Putamen (tissue), 1 donor: ENCODE data around the gene UBTF.
"Not testable (repeated sequence)": the region's sequence is repeated elsewhere in the genome, so short reads cannot be mapped to it uniquely, and the experiment has no call there.

Experiments
- DNase-seq: peaks from one replicate; pipeline ENCODE4 v3.0.0-alpha.2; 2016; ENCODE audit warnings: low spot score

Gene UBTF

DNA sequence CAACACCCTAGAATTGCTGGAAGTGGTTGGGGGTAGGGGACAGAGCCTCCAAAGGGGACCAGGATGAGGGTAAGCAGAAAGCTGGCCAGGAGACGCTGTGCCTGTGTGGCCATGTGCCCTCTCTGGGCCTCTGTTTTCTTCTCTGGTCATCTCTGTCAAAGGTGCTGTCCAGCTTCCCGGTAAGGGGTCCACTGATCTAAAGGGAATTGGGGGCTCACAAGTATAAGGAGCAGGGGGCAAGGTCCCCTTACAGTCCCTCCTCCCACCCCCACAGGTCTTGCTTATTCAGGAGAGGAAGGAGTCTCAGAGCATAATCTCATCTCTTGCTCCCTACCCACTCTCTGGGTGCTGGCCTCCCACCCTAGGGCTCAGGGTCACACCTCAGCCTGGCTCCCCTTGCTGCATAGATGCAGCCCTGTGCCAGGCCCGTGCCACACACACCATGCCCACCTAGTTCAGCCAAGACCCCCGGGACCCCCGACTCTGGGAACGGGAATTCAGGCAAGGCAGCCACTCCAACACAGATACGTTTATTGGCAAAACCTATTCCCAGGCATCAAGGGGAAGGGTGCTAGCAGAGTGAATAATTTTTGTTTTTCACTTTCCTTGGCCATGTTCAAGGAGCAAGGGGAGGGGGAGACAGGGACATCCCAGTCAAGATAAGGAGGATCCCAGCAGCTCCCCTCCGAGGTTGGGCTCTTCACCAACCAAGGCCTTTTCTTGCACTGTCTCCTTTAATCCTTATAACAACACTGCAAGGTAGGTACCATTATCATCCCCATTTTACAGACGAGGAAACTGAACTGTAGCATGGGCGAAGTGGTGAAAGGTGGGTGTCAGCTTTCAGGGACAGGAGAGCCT lies 28.6 kb upstream of the UBTF start:
- no peak for DNase-seq

DNA sequence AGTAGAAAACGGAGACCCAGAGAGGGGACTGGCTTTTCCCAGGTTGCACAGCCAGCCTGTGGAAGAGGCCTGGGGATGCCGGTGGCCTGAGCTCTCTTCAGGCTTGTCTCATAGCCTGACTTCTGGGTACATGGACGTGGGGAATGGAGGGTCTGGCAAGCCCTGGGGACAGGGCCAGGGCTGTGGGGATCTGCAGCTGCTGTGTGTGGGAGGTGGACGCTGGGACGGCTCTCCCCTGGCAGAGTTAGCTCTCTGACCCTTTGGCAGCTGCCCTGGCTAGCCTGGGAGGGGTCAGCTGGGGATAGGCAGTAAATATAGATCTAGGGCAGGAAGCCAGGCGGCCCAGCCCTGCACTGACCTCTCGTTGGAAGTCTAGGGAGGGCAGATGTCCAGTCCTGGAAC lies 28.0 kb upstream of the UBTF start:
- no peak for DNase-seq

DNA sequence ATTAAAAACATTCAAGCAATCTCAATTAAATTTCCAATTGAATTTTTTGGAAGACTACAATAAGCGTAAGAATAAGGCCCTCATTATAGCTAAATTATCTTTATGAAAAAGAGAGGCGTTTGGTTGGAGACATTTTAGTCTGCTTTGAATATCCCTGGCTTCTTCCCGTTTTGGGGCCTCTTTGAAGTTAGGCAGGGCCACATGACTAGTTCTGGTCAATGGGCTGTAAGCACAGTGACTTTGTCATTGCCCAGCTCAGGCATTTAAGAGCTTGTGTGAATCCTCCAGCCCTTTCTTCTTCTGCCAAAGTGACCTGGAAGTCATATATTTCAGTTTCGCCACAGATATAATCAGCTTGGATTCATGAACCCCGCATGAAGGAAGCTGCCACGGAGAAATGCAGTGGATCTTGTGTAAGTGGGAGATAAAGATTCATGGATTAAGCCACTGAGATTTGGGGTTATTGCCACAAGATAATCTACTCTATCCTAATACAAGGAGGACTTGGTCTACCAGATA lies 21.7 kb upstream of the UBTF start:
- DNase-seq: no peak

DNA sequence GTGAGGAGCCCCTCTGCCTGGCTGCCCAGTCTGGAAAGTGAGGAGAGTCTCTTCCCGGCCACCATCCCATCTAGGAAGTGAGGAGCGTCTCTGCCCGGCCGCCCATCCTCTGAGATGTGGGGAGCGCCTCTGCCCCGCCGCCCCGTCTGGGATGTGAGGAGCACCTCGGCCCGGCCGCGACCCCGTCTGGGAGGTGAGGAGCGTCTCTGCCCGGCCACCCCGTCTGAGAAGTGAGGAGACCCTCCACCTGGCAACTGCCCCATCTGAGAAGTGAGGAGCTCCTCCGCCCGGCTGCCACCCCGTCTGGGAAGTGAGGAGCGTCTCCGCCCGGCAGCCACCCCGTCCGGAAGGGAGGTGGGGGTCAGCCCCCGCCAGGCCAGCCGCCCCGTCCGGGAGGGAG lies 18.4 kb upstream of the UBTF start:
- not testable (repeated sequence) for DNase-seq

DNA sequence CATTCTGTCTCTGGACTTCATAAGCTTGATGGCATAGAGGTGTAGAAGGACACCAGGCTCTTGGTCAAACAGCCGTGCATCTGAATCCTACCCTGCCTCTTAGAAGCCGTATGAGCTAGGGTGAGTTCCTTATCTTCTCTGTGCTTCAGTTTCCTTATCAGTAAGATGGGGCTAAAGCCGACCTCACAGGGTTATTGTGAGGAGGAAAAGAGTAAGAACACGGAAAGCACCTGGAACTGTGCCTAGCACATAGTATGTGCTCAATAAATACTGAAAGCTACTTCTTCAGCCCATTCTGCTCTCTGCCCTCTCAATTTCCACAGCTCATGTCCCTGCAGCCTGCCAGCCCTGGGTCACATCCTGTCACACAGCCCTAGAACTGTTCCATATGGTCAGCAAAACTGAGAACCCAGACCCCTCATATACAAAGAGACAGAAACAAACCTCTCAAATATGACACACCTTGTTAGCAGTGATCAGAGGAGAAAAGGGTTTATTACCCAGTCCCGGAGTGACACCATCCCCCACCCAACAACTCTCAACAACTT lies 17.0 kb upstream of the UBTF start:
- no peak for DNase-seq

DNA sequence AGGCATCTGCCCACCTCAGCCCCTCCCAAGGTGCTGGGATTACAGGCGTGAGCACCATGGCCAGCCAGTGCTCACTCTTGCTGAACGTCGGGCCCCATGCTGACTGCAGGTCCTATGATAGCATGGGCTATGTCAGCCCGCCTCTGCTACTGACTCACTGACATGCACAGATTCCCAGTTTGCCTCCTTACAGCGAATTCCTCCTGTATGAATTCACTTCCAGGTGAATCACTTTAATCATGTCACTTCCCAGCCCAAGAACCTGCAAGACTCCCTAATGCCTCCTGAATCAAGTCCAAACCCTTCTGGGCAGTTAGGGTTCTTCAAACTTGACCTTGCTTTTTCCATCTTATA lies 16.1 kb upstream of the UBTF start:
- DNase-seq: no peak

DNA sequence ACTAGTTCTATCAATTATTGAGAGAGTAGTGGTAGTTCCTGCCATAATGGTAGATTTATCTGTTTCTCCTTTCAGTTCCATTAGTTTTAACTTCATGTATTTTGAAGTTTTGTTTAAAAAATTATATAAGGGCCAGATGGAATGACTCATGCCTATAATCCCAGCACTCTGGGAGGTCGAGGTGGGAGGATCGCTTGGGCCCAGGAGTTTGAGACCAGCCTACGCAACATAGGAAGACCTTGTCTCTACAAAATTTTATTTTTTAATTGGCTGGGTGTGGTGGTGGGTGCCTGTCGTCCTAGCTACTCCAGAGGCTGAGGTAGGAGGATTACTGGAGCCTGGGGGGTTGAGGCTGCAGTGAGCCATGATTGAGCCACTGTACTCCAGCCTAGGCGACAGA lies 14.1 kb upstream of the UBTF start:
- DNase-seq: no peak

DNA sequence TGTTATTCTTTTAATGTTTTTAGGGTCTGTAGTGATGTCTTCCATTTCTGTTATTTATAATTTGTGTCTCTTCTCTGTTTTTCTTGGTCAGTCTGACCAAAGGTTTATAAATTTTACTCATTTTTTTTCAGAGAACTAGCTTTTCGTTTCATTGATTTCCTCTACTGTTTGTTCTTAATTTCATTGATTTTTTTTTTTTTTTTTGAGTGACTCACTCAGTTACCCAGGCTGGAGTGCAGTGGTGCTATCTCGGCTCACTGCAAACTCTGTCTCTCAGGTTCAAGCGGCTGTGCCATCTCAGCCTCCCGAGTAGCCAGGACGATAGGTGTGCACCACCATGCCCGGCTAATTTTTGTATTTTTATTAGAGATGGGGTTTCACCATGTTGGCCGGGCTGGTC lies 12.6 kb upstream of the UBTF start:
- DNase-seq: no peak

DNA sequence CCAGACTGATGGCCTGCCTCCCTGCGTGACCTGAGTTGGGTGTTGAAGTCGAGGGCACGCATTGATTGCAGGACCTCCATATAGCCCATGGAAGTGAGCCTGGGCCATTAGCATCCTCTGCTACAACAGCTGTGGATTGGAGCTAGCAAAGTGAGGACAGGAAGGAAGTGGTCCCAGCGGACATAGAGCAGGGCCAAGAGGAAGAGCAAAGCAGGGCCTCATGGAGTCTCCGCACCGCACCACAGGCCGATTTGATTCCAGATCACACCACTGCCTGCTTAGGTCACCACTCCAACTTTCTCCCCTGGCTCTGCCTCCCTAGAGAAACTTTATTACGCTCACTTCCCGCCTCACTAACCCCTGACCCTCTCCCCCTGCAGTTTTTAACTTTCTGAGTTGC lies 10.7 kb upstream of the UBTF start:
- no peak for DNase-seq

DNA sequence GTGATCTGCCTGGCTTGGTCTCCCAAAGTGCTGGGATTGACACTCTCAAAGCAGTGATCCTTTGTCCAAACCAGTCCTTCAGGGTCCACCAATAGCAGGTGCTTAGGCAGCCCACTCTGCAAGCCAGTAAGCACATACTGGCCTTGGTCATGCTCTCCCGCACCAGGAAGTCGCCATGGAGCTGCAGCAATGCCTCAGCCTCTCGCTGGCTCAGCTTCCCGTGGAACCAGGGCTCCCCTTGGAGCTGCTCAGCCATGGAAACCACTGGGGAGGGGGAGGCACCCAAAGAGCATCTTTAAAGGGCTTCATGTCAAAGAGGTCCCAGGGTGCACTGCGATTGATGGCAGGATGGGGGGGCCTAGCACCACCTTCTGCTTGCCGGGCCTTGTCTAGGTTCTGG lies 9.6 kb upstream of the UBTF start:
- no peak for DNase-seq

DNA sequence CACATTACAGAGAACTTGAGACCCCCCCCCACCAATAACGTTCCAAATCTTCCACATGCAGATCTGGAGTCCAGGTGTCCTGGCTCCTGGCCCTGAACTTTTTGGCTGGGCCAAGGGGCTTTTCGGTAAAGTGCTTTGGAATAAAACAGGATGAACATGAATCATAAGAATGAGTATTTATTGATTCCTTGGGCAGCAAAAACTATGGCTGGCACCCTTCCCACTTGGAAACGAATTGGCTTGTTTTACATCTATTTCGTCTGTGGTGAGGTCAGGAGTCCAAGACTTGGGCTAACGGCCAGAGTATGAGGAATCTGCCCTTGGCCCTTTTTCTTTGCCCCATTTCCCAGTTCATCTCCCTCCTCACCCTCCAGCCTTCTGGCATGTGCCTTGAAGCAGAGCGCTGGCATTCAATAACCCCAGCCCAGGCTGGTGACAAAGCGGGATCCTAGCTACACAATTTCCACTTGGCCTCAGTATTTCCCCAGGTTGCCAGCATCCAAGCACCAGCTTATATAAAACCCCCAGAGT lies 4.1 kb upstream of the UBTF start:
- no peak for DNase-seq

DNA sequence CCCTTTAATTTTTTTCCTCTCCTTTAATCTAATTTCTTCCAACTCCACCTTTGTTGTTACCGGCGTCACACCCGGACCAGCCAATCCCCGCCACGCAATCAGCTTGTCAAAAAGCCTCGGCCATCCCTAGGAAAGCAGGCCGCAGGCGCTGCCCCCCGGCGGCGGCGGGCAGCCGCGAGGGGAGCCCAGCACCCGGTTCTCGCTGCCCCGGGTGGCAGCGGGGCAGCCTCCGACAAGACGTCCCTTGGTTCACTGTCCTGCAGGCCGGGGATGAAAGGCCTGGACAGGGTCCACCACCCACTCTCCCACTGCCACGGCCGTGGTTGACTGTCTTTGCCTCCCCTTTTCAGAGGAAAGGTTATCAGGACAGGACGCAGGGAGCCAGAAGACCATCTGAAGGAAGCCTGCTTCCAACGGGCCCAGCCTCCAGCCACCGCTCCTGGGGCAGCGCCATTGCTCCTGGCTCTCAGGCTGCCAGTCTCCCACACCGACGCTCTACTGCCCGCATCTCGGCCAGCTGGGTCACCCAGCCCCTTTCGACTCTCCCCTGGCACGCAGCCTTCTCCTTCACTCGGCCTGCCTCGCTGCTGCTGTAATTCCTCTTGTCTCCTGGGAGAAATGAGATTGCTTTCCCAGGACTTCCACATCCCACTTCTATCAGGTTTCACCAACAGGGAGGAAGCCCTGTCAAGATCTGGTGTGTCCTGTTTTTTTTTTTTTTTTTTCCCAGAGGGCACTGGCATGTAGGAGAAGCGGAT lies 2.8 kb upstream of the UBTF start:
- DNase-seq: peak; percentile 87

DNA sequence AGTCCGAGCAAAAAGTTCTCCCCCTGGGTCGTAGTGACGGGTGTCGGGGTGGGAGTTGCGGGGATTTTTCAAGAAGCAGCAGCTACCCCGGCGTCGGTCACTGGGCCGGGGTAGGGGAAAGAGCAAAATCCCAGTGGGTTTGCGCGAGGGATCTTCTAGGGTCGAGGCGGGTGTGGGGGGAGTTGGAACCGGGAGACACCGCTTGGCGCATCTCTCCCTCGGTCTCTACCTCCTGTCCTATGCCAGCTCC lies 2.3 kb upstream of the UBTF start:
- no peak for DNase-seq

DNA sequence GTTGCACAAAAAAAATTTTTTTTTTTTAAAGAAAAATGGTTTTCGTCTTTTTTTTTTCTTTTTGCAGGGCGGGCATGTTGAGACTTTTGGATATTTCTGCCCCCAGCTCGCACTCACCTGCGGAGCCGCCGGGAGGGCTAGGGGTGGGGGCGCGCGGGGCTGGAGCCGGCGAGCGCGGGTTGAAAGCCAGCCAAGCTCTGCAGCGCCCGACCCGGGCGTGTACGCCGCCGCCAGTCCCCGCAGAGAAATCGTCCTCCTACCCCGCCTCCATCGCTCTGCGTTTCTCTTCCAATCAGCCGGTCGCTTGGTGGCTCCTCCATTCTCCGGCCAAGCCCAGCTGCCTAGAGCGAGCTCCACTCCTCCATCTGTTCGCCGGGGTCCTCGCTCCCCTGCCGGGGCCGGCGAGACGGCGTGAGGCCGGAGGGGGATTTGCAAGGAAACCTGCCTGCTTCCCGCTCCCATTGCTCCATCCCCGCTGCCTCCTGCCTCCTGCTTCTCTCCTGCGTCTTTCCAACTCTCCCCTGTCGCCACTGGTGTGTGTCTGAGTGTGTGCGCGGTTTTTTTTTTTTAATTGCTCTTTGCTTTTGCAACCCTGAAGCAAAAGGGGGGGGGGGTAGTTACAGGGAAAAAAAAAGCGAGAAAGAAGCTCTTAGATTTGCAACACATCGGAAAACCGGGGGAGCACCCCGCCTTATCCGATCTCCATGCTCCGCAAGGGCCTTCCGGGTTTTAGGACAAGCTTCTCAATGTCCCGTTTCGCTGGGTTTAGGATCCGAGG lies 1.8 kb upstream of the UBTF start:
- peak; percentile 86 for DNase-seq

DNA sequence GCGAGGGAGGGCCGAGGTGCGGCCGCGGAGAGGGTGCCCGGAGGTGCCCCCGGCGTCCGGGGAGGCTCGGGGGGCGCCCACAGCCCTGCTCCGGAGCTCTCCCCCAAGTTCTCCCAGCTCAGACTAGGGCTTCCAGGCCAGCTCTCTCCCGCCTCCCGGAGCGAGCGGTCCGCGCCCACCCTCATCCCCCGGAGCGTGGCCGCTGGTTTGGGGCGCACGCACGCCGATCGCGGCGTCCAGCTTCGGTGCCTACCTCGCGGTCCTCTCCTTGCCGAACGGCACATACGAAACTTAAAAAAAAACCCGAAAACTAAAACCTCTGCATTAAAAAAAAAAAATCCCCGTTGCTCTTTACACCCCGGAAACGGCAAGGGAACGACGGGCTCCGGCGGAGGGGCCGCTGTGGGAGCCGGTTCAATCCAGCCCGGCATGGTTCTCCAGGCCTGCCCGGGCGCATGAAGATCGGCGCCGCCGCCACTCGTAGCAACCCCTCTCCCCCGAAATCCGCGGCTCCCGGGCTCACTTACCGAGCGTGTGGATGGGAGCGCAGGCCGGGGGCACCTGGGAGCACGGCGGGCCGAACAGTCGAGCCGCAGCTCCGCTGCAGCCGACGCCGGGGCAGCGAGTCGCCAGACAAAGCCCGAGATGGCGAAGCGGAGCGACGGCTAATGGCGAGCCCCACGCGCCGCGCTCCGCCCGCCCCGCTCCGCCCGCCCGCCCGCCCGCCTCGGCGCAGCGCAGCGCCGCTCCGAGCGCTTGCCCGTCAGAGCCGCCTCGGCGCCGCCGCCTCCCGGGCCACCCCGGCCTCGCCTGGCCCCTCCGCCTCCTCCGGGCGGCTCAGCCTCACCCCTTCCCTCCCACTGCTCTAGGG lies 973 bp upstream of the UBTF start:
- DNase-seq: no peak

DNA sequence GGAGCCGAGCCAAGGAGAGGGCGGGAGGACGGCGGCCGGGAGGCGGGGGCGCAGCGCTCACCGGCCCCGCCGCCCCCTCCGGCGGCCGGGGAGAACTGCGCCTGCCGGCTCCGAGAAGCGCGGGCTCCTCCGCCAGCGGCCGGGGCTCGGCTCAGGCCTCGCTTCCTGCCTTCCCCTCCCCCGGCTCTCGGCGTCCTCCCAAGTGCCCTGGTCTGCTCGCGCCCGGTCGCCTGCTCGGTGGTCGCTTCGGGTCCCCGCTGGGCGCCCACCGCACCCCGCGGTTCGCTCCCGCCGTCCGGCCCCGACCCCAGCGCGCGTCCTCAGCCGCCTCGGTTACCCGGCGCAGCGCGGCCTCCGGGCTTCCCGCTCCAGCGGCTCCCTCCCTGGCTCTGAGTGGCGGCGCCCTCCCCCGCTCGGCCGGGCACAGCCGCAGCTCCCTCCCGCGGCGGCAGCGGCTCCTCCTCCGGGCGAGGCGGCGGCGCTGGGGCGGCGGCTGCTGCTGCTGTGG lies 313 bp downstream of the UBTF start:
- DNase-seq: peak; percentile 67

DNA sequence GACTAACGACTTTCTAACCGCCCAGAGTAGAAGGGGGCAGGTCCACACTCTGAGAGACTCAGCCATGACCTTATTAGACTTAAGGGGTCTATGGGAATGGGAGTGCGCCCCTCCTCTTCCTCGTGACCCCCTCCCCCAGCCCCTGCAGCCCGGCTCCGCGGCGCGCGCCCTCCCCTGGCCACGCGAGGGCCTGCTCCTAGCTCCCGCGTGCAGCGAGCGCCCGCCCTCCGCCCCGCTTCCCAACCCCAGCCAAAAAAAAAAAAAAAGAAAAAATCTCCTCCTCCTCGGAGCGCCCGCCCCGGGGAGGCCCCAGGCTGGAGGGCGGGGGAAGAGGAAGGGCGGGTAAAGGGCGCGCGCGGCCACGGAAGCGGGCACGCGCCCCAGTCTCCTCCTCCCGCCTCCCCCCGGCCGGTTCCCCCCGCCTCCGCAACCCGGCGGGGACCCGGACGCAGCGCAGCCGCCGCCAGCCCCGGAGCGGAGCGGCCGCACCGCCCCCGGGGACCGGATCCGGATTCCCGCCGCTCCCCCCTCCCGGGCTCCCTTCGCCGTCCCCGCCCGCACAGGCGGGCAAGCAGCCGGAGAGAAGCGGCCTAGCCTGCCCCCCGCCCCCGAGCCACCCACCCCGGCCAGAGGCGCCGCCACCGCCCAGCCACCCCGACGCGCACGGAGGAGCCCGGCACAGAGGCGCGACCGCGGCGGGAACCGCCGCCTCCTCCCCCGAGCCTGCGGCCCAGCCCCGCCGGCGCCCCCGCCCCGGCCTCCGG lies 949 bp downstream of the UBTF start:
- peak; percentile 95 for DNase-seq

DNA sequence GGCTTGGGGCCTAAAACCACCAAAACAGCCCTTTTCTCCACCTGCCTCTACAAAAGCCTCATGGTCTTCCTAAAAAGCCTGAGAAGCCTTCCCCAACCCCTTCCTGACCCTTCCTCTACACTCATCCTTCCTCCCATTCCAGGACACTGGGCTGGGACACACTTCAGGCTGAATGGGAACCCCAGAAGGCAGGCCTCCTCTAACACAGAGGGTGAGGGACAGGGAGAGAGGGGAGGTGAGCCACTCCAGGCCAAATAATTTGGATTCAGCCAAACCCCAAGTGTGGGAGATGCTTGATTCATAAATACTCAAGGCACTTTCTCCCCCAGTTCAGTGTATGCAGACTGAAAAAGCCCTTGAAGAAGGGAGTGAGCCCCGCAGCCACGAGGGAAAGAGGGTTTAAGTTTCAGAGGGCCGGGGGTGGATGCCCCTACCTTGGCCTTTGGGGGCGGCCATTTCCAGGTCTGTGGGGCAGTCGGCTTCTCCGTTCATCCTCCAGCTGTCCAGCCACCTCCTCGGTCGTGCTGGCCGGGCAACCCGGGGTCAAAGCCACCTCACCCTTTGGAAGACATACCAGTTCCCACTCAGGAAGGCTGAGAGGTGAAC lies 1.6 kb downstream of the UBTF start:
- DNase-seq: no peak

DNA sequence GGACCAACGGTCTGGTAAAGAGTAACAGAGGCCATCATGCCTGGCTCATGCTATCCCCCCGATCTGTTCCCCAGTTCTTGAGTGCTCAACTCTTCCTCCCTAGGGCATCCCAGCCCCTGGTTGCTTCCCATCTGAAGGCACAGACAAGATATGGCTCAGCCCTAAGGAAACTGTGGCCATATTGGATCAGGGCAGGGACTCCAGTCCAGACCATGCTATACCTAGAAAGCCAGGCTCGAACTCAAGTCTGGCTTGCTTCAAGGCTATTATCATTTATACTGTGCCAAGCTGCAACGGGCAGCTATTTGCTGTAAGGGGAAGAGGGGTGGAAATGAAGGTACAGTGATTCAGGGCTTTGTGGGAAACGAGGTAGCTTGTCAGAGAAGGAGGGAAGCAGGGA lies 2.8 kb downstream of the UBTF start:
- no peak for DNase-seq

DNA sequence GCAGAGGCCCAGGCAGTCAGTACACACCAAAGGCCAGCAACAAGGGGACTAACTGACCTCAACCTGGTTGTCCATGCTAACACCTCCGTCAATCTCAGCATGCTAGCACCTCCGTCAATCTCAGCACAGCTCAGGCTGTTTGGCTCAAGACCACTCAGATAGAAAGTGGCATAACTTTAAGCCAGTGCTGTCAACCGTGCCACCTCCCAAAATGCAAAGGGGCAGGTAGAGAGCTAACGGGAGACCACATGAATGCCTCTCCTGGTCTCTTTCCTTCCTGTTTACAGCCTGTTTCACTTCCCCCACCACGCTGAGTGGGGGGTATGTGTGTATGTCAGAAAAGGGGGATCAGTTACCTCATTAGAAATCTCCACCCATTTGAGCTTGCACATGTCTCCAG lies 3.3 kb downstream of the UBTF start:
- no peak for DNase-seq
